ENCODE measurements around the gene FOXJ1.
A peak's percentile ranks its signal among the peaks of the same experiment; 100 is the strongest.

The FOXJ1 gene

DNA sequence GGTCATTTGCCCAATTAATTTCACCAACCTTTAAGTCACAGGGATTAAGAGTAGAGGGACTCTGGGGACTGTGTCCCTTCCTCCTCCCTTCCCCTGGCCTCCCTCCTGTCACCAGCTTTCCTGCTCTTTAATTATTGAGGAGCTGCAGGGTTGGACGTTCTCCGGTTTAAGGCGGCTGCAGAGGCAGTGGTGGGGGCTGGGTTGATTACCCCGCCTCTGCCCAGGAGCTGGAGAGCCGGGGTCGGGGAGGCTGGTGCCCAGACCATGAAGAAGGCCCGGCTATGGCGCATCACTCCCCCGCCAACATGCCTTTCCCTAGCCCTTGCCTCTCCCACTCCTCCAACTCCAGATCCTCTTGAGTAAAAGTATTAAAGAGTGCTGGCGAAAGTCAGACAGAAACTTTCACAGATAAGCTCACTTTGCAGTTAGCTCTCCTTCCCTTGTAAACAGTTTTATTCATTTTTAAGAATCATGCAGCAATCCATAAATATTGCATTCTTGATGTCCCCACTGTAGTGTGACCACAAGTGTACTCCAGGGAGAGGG lies 1.1 kb upstream of the FOXJ1 start:
- peak; percentile 1; the same call in 2 of the 3 replicates for ATAC-seq
- no peak for TF ChIP-seq PATZ1 (CRISPR knock-in tag; IDR thresholded peaks at IDR 0.05; ENCODE audit: borderline replicate concordance)
- no peak for TF ChIP-seq ZFP30 (CRISPR knock-in tag; IDR thresholded peaks at IDR 0.05)
- no peak for TF ChIP-seq ZC3H10 (CRISPR knock-in tag; IDR thresholded peaks at IDR 0.05)
- TF ChIP-seq ISL1 (CRISPR knock-in tag; IDR thresholded peaks at IDR 0.05), result no peak
- no peak for TF ChIP-seq OSR1 (CRISPR knock-in tag; IDR thresholded peaks at IDR 0.05)
- TF ChIP-seq BACH2 (CRISPR knock-in tag; IDR thresholded peaks at IDR 0.05; ENCODE audit: borderline replicate concordance), result no peak
- no peak for TF ChIP-seq SNAI2 (CRISPR knock-in tag; IDR thresholded peaks at IDR 0.05)
- TF ChIP-seq RARB (CRISPR knock-in tag; IDR thresholded peaks at IDR 0.05), result no peak
- TF ChIP-seq, protein P1, sequence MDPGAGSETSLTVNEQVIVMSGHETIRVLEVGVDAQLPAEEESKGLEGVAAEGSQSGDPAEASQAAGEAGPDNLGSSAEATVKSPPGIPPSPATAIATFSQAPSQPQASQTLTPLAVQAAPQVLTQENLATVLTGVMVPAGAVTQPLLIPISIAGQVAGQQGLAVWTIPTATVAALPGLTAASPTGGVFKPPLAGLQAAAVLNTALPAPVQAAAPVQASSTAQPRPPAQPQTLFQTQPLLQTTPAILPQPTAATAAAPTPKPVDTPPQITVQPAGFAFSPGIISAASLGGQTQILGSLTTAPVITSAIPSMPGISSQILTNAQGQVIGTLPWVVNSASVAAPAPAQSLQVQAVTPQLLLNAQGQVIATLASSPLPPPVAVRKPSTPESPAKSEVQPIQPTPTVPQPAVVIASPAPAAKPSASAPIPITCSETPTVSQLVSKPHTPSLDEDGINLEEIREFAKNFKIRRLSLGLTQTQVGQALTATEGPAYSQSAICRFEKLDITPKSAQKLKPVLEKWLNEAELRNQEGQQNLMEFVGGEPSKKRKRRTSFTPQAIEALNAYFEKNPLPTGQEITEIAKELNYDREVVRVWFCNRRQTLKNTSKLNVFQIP (CRISPR knock-in tag; IDR thresholded peaks at IDR 0.05; ENCODE audit: borderline replicate concordance, low read depth), result no peak
- TF ChIP-seq ARNTL (CRISPR knock-in tag; IDR thresholded peaks at IDR 0.05; ENCODE audit: borderline replicate concordance, low read depth), result no peak
- no peak for TF ChIP-seq TOX (CRISPR knock-in tag; IDR thresholded peaks at IDR 0.05; ENCODE audit: borderline replicate concordance)
- TF ChIP-seq CSRNP3 (CRISPR knock-in tag; IDR thresholded peaks at IDR 0.05), result no peak
- TF ChIP-seq ESRRG (CRISPR knock-in tag; IDR thresholded peaks at IDR 0.05), result no peak
- TF ChIP-seq, protein P2, sequence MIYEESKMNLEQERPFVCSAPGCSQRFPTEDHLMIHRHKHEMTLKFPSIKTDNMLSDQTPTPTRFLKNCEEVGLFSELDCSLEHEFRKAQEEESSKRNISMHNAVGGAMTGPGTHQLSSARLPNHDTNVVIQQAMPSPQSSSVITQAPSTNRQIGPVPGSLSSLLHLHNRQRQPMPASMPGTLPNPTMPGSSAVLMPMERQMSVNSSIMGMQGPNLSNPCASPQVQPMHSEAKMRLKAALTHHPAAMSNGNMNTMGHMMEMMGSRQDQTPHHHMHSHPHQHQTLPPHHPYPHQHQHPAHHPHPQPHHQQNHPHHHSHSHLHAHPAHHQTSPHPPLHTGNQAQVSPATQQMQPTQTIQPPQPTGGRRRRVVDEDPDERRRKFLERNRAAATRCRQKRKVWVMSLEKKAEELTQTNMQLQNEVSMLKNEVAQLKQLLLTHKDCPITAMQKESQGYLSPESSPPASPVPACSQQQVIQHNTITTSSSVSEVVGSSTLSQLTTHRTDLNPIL (CRISPR knock-in tag; IDR thresholded peaks at IDR 0.05; ENCODE audit: low read depth), result no peak
- TF ChIP-seq TCF4 (CRISPR knock-in tag; IDR thresholded peaks at IDR 0.05; ENCODE audit: borderline replicate concordance), result no peak
- TF ChIP-seq GLIS3 (CRISPR knock-in tag; IDR thresholded peaks at IDR 0.05), result no peak
- TF ChIP-seq ZNF70 (CRISPR knock-in tag; IDR thresholded peaks at IDR 0.05), result no peak
- no peak for TF ChIP-seq PPARA (CRISPR knock-in tag; IDR thresholded peaks at IDR 0.05; ENCODE audit: borderline replicate concordance)
- TF ChIP-seq ZNF565 (CRISPR knock-in tag; conservative IDR thresholded peaks at IDR 0.05; ENCODE audit: low read depth), result no peak

GRCh38 chr17:76140661-76141211 lies 309 bp downstream of the FOXJ1 start:
- peak; percentile 22 for ATAC-seq

More at GRCh38 chr17:76140661-76141211, 309 bp downstream of the FOXJ1 start:
- TF ChIP-seq SNAI2 (CRISPR knock-in tag; IDR thresholded peaks at IDR 0.05), result no peak
- no peak for TF ChIP-seq TSHZ2 (CRISPR knock-in tag; IDR thresholded peaks at IDR 0.05)
- no peak for TF ChIP-seq PPARA (CRISPR knock-in tag; IDR thresholded peaks at IDR 0.05; ENCODE audit: borderline replicate concordance)
- no peak for TF ChIP-seq ZFP3 (CRISPR knock-in tag; IDR thresholded peaks at IDR 0.05)
- TF ChIP-seq ARNTL (CRISPR knock-in tag; IDR thresholded peaks at IDR 0.05; ENCODE audit: borderline replicate concordance, low read depth), result no peak

All from SK-N-SH treated with all-trans-retinoic acid at 6 μM for 48 hours (cell line).